ENCODE results near the gene MIGA2.

The MIGA2 gene

DNA sequence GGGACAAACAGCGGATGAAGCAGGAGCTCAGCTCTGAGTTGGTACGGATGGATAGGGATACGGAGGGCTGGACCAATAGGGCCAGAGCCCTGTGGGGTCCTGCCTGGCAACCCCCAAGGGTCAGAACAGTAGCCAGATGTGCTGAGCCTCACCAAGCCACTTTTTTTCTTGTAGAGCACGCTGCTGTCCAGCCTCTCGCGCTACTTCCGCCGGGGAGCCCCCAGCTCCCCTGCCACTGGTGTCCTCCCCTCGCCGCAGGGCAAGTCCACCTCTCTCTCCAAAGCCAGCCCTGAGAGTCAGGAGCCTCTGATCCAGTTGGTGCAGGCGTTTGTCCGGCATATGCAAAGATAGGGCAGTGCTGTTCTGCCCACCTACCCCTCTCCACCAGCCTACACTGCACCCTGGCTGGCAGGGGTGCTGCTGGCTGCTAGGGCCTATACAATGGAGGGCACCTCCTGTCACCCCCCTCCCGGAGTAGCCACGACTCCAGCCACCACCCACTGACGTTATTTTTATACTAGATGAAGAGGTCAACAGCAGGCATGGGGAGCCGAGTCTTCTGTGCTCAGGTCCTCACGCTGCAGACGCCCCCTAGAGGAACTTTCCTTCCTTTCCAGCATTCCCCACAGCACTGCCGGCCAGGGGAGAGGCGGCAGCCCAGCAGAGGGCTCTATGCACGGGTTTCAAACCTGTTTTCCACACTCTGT lies 29.9 kb upstream of the MIGA2 start:
- peaks cover 24% of the 10 kb centered on the region for H3K36me3 ChIP-seq (ENCODE audit: control insufficient read depth, insufficient read depth, low read length)
- no peak overlapping the region for H3K4me3 ChIP-seq (ENCODE audit: low read length)
- H3K9me3 ChIP-seq (ENCODE audit: control insufficient read depth, low read length) = no peaks in the 10 kb centered on the region
- H3K4me1 ChIP-seq (ENCODE audit: control insufficient read depth, insufficient read depth, low read length) = no peaks in the 10 kb centered on the region
- no peak overlapping the region for H3K9ac ChIP-seq (ENCODE audit: low read length)
- H3K27me3 ChIP-seq (ENCODE audit: control insufficient read depth, insufficient read depth, low read length) = no peaks in the 10 kb centered on the region

DNA sequence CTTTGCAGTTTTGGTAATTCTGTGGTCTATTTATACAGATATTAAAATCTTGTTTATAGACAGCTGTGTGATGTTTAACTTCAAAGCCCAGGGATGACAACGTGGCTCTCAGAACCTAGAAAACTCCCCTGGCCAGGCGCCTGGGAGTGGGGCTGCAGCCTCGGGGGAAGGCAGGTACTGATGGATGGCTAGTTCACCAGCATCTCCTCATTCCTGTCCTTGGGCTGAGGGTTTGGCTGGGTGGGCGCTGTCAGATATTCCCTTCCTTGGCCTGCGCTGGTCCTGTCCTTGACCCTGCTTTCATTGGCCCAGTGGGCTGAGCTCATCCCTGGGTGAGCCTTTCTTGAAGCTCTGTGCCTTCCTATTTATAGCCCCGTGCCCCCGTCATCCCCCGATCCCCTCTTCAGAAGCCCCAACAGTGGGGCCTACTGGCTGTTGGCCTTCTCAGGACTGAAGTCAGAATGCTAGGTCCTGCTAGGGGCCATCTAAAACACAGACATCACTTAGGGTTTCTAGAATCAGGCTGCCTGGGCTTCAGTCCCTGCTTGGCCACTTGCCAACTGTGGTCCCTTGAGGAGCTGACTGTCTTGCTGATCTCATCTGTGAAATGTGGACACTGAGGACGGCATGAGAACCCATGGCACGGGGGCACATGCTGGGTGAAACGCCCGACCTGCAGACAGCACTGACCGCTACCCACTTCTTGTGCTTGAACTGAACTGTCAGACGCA lies 29.2 kb upstream of the MIGA2 start:
- no peaks in the 10 kb centered on the region for H3K9me3 ChIP-seq (ENCODE audit: control insufficient read depth, low read length)
- H3K27me3 ChIP-seq (ENCODE audit: control insufficient read depth, insufficient read depth, low read length) = no peaks in the 10 kb centered on the region
- no peak overlapping the region for H3K4me3 ChIP-seq (ENCODE audit: low read length)
- H3K4me1 ChIP-seq (ENCODE audit: control insufficient read depth, insufficient read depth, low read length) = no peaks in the 10 kb centered on the region
- peaks cover 17% of the 10 kb centered on the region for H3K36me3 ChIP-seq (ENCODE audit: control insufficient read depth, insufficient read depth, low read length)
- H3K9ac ChIP-seq (ENCODE audit: low read length) = no peak overlapping the region

DNA sequence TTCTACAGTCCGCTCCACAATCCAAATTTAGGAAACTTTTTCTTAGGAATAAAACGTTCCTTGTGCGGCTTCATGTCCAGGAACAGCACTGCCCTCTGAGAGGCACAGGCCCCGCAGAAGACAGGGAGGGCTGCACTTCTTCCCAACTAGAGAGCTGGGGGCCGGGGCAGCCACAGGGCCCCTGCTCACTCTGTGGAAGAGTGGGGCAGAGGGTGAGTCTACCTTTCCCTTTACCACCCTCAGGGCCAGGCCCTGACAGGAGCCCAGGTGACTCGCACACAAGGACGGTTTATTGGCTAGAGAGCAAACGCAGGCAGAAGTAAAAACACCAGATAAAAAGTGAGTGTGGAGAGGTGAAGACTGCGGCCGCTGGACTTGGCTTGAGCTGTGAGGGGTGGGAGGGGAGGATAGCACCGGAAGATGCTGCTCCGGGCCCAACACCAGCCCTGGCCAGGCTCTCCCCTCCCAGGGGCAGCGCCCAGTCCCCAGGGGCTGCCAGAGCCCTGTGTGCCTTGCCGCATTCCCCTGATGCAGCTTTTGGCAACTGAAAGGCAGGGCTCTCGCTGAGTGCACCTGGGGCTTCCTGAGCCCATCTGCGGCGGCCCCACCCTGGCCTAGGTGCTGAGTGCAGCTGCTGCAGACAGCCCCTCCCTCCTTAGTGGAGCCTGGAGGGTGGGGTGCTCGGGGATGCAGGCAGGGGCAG lies 28.5 kb upstream of the MIGA2 start:
- no peaks in the 10 kb centered on the region for H3K27me3 ChIP-seq (ENCODE audit: control insufficient read depth, insufficient read depth, low read length)
- no peaks in the 10 kb centered on the region for H3K4me1 ChIP-seq (ENCODE audit: control insufficient read depth, insufficient read depth, low read length)
- peaks cover 13% of the 10 kb centered on the region for H3K36me3 ChIP-seq (ENCODE audit: control insufficient read depth, insufficient read depth, low read length)
- H3K4me3 ChIP-seq (ENCODE audit: low read length) = no peak overlapping the region
- H3K9ac ChIP-seq (ENCODE audit: low read length) = no peak overlapping the region
- H3K9me3 ChIP-seq (ENCODE audit: control insufficient read depth, low read length) = no peaks in the 10 kb centered on the region

DNA sequence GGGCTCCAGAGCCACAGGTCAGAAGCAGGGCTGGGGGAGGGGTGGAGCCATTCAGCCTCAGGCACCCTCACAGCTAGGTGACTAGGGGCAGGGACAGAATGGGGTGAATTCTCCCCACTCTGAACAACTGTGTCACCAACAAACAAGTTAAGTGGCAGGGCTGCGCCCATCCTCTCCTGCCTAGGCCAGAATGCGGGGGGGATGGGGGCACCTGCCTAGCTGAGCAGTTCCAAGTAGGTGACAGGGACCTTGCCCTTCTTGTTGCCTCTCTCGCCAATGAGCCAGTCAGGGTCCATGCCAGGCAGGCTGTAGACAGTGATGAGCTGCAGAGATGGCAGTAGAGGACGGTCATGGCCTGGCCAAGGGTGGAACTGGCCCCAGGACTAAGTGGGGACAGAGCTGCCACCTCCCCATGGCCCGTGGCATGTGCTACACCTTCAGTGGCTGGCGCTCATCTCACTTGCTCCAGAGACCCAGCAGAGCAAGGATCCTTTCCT lies 27.9 kb upstream of the MIGA2 start:
- no peaks in the 10 kb centered on the region for H3K4me1 ChIP-seq (ENCODE audit: control insufficient read depth, insufficient read depth, low read length)
- H3K9me3 ChIP-seq (ENCODE audit: control insufficient read depth, low read length) = no peaks in the 10 kb centered on the region
- H3K4me3 ChIP-seq (ENCODE audit: low read length) = no peak overlapping the region
- no peaks in the 10 kb centered on the region for H3K27me3 ChIP-seq (ENCODE audit: control insufficient read depth, insufficient read depth, low read length)
- no peak overlapping the region for H3K9ac ChIP-seq (ENCODE audit: low read length)
- peaks cover 13% of the 10 kb centered on the region for H3K36me3 ChIP-seq (ENCODE audit: control insufficient read depth, insufficient read depth, low read length)

DNA sequence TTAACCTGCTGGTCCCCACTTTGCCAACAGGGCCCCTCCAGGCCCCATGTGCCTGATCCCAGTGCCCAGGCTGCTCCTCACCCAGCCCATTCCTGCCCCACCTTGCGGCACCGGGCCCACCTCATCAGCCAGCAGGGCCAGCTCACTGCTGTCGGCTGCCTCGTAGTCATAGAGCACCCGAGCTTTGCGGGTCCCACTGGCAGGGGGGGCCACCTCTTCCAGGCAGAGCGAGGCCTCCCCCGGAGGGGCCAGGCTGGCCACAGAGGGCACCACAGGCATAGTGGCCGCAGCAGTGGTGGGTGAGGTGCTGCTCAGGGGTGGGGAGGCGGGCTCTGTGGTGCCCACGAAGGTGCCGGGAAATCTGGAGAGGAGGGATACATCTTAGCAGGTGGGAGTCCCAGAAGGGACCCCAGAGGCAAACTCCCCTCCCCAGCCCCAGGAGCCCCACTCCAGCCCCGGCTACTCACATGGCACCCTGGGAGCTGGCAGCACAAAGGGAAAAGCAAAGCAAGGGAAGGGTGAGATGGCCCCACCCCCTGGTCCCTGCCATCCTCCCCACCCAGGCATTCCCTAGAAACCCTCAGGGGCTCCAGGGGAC lies 27.3 kb upstream of the MIGA2 start:
- Histone ChIP-seq H3K4me3 (ENCODE audit: low read length) (no peak overlapping the region), H3K36me3 (ENCODE audit: control insufficient read depth, insufficient read depth, low read length) (peaks cover 14% of the 10 kb centered on the region)

DNA sequence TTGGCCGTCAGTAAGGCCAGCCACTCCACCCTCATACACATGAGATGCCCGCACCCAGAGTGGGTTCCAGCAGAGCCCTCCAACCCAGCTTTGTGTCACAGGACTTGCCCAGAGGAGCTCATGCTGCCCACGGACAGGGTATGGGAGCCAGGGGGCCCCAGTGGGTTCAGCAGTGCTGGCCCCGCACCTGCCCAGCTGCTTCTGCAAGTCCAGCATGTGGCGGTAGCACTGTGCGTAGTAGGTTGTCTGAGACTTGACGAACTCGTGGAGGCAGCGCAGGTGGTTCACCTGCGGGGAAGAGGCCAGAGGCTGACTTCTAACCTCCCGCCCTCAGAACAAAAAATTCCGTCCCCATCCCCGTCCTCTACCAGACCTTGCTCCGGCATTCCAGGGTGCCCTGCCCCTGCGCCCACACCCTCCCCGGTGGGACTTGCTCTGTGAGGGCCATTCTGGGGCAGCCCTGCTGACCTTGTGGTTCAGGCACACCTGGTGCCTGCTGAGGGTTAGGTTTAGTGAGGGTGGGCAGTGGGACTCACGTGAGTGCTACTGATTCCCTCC lies 26.8 kb upstream of the MIGA2 start:
- H3K27me3 ChIP-seq (ENCODE audit: control insufficient read depth, insufficient read depth, low read length) = no peaks in the 10 kb centered on the region
- peaks cover 14% of the 10 kb centered on the region for H3K36me3 ChIP-seq (ENCODE audit: control insufficient read depth, insufficient read depth, low read length)
- no peak overlapping the region for H3K4me3 ChIP-seq (ENCODE audit: low read length)
- no peaks in the 10 kb centered on the region for H3K9me3 ChIP-seq (ENCODE audit: control insufficient read depth, low read length)
- no peak overlapping the region for H3K9ac ChIP-seq (ENCODE audit: low read length)
- H3K4me1 ChIP-seq (ENCODE audit: control insufficient read depth, insufficient read depth, low read length) = no peaks in the 10 kb centered on the region

More for the DNA sequence above, 27.3 kb upstream of the MIGA2 start:
- Histone ChIP-seq H3K27me3 (ENCODE audit: control insufficient read depth, insufficient read depth, low read length) (no peaks in the 10 kb centered on the region), H3K9ac (ENCODE audit: low read length) (no peak overlapping the region), H3K9me3 (ENCODE audit: control insufficient read depth, low read length) (no peaks in the 10 kb centered on the region), H3K4me1 (ENCODE audit: control insufficient read depth, insufficient read depth, low read length) (no peaks in the 10 kb centered on the region)

DNA sequence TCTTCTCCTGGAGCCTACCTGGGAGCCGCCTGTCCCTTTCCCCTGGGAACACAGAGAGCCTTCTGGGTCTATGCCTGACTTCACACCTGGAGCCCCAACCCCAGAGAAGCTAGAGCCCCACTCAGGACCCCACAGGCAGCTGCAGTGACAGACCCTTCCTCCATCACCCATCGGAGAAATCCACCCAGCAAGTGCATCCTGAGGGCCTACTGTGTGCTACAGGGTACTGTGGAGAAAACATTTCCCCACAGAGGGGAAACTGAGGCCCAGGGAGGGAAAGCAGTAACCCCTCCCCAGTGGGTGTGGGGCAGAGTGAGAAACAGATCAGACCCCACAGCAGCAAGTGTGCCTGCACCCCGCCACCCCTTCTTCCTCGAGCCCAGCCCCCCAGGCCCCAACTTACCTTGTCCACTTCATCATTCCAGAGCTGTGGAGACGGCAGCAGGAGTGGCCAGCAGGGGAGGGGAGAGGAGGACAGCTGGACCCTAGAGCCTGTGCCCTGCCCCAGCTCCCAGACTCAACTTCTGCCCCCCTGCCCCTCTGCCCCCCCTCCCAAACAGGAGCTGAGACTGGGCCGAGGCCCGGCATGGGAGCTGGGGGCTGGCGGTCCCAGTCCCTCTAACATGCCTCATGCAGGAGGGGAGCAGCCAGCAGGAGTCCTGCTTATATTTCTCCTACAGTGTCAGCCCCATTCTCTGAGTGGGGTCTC lies 26.0 kb upstream of the MIGA2 start:
- H3K27me3 ChIP-seq (ENCODE audit: control insufficient read depth, insufficient read depth, low read length) = no peaks in the 10 kb centered on the region
- H3K9me3 ChIP-seq (ENCODE audit: control insufficient read depth, low read length) = no peaks in the 10 kb centered on the region
- no peaks in the 10 kb centered on the region for H3K4me1 ChIP-seq (ENCODE audit: control insufficient read depth, insufficient read depth, low read length)
- H3K9ac ChIP-seq (ENCODE audit: low read length) = no peak overlapping the region
- no peak overlapping the region for H3K4me3 ChIP-seq (ENCODE audit: low read length)
- H3K36me3 ChIP-seq (ENCODE audit: control insufficient read depth, insufficient read depth, low read length) = peaks cover 14% of the 10 kb centered on the region

DNA sequence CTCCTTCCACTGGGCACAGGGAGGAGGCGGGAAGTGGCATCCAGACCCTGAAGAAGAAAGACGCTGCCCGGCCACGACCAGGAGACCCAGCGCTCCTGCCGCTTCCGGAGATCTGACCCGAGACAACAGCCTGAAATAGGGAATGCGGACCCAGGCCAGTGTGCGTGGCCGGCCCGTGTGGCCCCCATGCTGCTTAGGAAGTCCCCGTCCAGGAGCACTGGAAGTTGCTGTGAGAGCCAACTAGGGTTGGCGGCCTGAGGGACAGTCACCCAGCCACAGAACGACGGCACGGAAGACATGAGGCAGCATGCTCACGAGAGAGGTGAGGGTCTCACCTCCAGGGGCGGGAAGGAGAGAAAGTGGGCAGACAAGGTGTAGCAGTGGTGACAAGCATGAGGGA lies 25.3 kb upstream of the MIGA2 start:
- no peak overlapping the region for H3K9ac ChIP-seq (ENCODE audit: low read length)
- H3K27me3 ChIP-seq (ENCODE audit: control insufficient read depth, insufficient read depth, low read length) = no peaks in the 10 kb centered on the region
- H3K4me1 ChIP-seq (ENCODE audit: control insufficient read depth, insufficient read depth, low read length) = no peaks in the 10 kb centered on the region
- H3K4me3 ChIP-seq (ENCODE audit: low read length) = no peak overlapping the region
- peaks cover 12% of the 10 kb centered on the region for H3K36me3 ChIP-seq (ENCODE audit: control insufficient read depth, insufficient read depth, low read length)
- H3K9me3 ChIP-seq (ENCODE audit: control insufficient read depth, low read length) = no peaks in the 10 kb centered on the region

DNA sequence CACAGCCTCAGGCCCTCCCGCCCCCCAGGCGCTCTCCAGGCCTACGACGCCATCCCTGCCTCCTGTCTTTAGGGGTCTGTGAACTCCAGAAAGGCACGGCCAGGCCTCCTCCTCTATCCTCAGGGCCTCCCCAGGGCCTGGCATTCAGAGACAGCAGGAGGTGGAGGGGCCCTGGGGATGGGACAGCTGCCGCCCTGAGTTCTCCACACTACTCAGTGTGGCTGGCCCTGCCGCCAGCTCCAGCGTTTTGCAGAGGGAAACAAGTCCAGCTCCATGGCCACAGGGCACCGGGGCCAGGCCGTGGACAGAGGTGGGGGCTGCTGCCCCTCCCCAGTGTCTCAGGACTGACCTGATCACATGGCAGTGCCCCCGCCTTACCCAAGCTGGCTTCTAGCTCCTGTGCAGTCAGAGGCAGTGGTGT lies 24.7 kb upstream of the MIGA2 start:
- H3K27me3 ChIP-seq (ENCODE audit: control insufficient read depth, insufficient read depth, low read length) = no peaks in the 10 kb centered on the region
- no peaks in the 10 kb centered on the region for H3K4me1 ChIP-seq (ENCODE audit: control insufficient read depth, insufficient read depth, low read length)
- H3K9me3 ChIP-seq (ENCODE audit: control insufficient read depth, low read length) = no peaks in the 10 kb centered on the region
- H3K9ac ChIP-seq (ENCODE audit: low read length) = no peak overlapping the region
- H3K36me3 ChIP-seq (ENCODE audit: control insufficient read depth, insufficient read depth, low read length) = peaks cover 10% of the 10 kb centered on the region
- H3K4me3 ChIP-seq (ENCODE audit: low read length) = no peak overlapping the region

DNA sequence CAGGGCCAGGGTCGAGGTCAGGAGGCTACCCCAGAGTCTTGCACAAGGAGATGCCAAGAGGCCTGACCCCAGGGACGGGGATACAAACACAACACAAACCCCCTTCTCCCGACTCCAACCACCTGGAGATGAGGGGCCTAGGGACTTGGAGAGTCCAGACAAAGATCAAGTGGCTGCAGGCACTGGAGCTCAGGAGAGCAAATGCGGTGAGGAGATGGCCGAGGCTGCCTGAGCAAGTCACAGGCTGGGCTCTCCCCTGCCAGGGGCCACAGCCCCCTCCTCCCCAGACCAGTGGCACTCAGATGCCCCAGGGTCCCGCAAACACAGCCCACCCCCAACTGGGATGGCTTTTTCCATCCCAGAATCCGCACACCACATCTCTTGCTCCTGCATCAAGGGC lies 24.1 kb upstream of the MIGA2 start:
- no peaks in the 10 kb centered on the region for H3K4me1 ChIP-seq (ENCODE audit: control insufficient read depth, insufficient read depth, low read length)
- H3K9me3 ChIP-seq (ENCODE audit: control insufficient read depth, low read length) = no peaks in the 10 kb centered on the region
- no peak overlapping the region for H3K4me3 ChIP-seq (ENCODE audit: low read length)
- H3K27me3 ChIP-seq (ENCODE audit: control insufficient read depth, insufficient read depth, low read length) = no peaks in the 10 kb centered on the region
- peaks cover 10% of the 10 kb centered on the region for H3K36me3 ChIP-seq (ENCODE audit: control insufficient read depth, insufficient read depth, low read length)
- no peak overlapping the region for H3K9ac ChIP-seq (ENCODE audit: low read length)

DNA sequence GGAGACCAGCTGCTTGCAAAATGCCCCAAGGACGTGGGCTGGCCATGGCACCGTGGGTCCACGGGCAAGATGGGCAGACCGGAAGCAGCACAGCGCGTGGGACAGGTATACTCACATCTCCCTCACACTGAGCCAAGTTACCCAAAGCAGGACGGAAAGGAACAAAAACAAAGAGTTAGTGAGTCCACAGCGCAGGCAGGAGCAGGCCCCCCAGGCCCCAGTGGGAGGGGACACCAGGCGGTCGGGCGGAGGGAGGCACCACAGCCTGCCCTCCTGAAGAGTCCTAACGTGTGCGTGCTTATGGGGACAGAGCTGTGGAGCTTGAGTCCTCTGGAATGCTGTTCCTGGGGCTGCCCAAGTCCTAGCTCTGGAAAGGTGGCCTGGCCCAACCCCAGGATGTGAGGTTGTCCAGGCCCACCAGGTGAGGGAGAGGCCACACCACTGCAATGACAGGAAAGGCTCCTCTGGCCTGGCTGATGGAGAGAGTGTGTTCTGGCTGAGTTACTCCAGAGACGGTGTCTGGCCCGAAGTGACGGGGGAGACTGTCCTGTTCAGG lies 23.5 kb upstream of the MIGA2 start:
- Histone ChIP-seq H3K36me3 (ENCODE audit: control insufficient read depth, insufficient read depth, low read length) (peaks cover 10% of the 10 kb centered on the region), H3K4me3 (ENCODE audit: low read length) (no peak overlapping the region), H3K27me3 (ENCODE audit: control insufficient read depth, insufficient read depth, low read length) (no peaks in the 10 kb centered on the region), H3K9me3 (ENCODE audit: control insufficient read depth, low read length) (no peaks in the 10 kb centered on the region), H3K4me1 (ENCODE audit: control insufficient read depth, insufficient read depth, low read length) (no peaks in the 10 kb centered on the region), H3K9ac (ENCODE audit: low read length) (no peak overlapping the region)
